Measurements from ENCODE around the gene DLG2. TPM values are rescaled to one million over a fixed set of nuclear protein-coding genes. Genes with fewer than 3 reads are reported as not detected.

Gene DLG2
- total and polyA plus RNA-seq, 9 of the 15 experiments (the other 6 are each of a cell fraction or from before 2014, with no cell fraction given): 0.52 to 1.6 (median 0.95) TPM

DNA sequence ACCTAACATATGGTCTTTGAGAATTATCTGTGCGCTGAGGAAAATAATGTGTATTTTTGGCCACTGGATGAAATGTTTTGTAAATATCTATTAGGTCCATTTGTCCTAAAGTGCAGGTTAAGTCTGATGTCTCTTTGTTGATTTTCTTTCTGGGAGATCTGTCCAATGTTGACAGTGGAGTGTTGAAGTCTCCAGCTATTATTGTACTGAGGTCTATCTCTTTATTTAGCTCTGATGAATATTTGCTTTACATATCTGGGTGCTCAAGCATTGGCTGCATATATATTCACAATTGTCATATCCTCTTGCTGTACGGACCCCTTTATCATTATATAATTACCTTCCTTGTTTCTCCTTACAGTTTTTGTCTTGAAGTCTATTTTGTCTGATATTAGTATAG is 833.8 kb downstream of the DLG2 start (continued):
- TF ChIP-seq, protein P1, sequence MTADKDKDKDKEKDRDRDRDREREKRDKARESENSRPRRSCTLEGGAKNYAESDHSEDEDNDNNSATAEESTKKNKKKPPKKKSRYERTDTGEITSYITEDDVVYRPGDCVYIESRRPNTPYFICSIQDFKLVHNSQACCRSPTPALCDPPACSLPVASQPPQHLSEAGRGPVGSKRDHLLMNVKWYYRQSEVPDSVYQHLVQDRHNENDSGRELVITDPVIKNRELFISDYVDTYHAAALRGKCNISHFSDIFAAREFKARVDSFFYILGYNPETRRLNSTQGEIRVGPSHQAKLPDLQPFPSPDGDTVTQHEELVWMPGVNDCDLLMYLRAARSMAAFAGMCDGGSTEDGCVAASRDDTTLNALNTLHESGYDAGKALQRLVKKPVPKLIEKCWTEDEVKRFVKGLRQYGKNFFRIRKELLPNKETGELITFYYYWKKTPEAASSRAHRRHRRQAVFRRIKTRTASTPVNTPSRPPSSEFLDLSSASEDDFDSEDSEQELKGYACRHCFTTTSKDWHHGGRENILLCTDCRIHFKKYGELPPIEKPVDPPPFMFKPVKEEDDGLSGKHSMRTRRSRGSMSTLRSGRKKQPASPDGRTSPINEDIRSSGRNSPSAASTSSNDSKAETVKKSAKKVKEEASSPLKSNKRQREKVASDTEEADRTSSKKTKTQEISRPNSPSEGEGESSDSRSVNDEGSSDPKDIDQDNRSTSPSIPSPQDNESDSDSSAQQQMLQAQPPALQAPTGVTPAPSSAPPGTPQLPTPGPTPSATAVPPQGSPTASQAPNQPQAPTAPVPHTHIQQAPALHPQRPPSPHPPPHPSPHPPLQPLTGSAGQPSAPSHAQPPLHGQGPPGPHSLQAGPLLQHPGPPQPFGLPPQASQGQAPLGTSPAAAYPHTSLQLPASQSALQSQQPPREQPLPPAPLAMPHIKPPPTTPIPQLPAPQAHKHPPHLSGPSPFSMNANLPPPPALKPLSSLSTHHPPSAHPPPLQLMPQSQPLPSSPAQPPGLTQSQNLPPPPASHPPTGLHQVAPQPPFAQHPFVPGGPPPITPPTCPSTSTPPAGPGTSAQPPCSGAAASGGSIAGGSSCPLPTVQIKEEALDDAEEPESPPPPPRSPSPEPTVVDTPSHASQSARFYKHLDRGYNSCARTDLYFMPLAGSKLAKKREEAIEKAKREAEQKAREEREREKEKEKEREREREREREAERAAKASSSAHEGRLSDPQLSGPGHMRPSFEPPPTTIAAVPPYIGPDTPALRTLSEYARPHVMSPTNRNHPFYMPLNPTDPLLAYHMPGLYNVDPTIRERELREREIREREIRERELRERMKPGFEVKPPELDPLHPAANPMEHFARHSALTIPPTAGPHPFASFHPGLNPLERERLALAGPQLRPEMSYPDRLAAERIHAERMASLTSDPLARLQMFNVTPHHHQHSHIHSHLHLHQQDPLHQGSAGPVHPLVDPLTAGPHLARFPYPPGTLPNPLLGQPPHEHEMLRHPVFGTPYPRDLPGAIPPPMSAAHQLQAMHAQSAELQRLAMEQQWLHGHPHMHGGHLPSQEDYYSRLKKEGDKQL (CRISPR knock-in tag; IDR thresholded peaks at IDR 0.05; ENCODE audit: borderline replicate concordance): no peak
- TF ChIP-seq PML (IDR thresholded peaks at IDR 0.05; ENCODE audit: low read length) (no peak), PCBP2 (IDR thresholded peaks at IDR 0.05; ENCODE audit: low read depth, low read length, poor library complexity, severe bottlenecking) (no peak)

DNA sequence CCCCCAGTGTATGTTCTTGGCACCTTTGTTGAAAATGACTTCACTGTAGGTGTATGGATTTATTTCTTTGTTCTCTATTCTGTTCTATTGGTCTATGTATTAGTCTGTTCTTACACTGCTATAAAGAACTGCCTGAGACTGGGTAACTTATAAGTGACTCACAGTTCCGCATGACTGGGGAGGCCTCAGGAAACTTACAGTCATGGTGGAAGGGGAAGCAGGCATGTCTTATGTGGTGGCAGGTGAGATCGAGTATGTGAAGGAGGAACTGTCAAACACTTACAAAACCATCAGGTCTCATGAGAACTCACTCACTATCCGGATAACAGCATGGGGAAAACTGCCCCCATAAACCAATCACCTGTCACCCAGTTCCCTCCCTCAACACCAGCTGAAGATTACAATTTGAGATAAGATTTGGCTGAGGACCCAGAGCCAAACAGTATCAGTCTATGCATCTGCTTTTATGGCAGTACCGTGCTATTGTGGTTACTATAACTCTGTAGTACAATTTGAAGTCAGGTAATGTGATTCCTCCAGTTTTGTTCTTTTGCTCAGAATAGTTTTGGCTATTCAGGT is 836.2 kb downstream of the DLG2 start:
- intact Hi-C loops (cut with micrococcal nuclease): no loop called here
- Histone ChIP-seq H3K27ac (ENCODE audit: extremely low read depth, low read depth, low read length) (no peak overlapping the region), H4K20me1 (replicated peaks; ENCODE audit: control insufficient read depth, insufficient read depth, low read length) (no peaks in the 10 kb centered on the region), H3K4me3 (no peak overlapping the region), H3K9ac (ENCODE audit: insufficient read depth in 1 of 2, low read depth in 2 of 2, low read length in 2 of 2) (no peak overlapping the region), H3K4me2 (ENCODE audit: insufficient read depth, low read length) (no peak overlapping the region), H3K27me3 (ENCODE audit: control insufficient read depth in 2 of 2, insufficient read depth in 2 of 2, low read length in 2 of 2) (no peaks in the 10 kb centered on the region), H3K36me3 (ENCODE audit: control insufficient read depth, insufficient read depth, low read length) (no peaks in the 10 kb centered on the region), H3K9me3 (replicated peaks; ENCODE audit: control insufficient read depth, insufficient read depth, low read depth, low read length) (no peaks in the 10 kb centered on the region), H3K79me2 (ENCODE audit: control insufficient read depth, insufficient read depth, low read length) (no peaks in the 10 kb centered on the region), H3K4me1 (replicated peaks in 1 of 2; ENCODE audit: control insufficient read depth in 2 of 2, insufficient read depth in 2 of 2, low read length in 2 of 2) (no peaks in the 10 kb centered on the region), H2AFZ (ENCODE audit: low read depth, low read length) (no peak overlapping the region), H3K9me1 (ENCODE audit: control insufficient read depth, insufficient read depth, low read length) (no peaks in the 10 kb centered on the region)
- ChIA-PET POLR2A (no interaction called here), CTCF (ENCODE audit: low intra/inter-chr PET ratio) (no interaction called here)
- 0% methylated on average over 4 of the region's 4 CpGs for WGBS (ENCODE audit: insufficient coverage, low coverage, missing lambda C conversion rate)
- FAIRE-seq (no peak), ATAC-seq (no peak), DNase-seq (ENCODE audit: extremely low read depth in 1 of 4, low spot score in 3 of 4) (no peak)
- no TSS peak for BruUV-seq (replicated peaks)
- in situ Hi-C loops (cut with MboI): no loop called here
- no peak for TF ChIP-seq XRCC4 (IDR thresholded peaks at IDR 0.05; ENCODE audit: extremely low read depth, insufficient read depth, insufficient read length)

All from K562 (cell line).